Lower leg skin (tissue), 3 donors: ENCODE results near the gene RGP1.

Experiments used
- CTCF ChIP-seq, 3 donors: fragments of 450-650 bp; IDR thresholded peaks; one replicate each; pipeline ENCODE4 v1.5.1; 2016; ENCODE audit warnings: antibody characterized with exemption in 3 of 3, mild to moderate bottlenecking in 3 of 3, moderate library complexity in 2 of 3
- POLR2A ChIP-seq, 2 donors: fragments of 450-650 bp; IDR thresholded peaks; one replicate each; pipeline ENCODE4 v1.6.1; 2016 to 2017; ENCODE audit warnings: antibody characterized with exemption in 2 of 2, mild to moderate bottlenecking in 1 of 2, moderate library complexity in 1 of 2

- TF ChIP-seq POLR2A (IDR thresholded peaks at IDR 0.05) (no peak), CTCF (IDR thresholded peaks at IDR 0.05) (no peak)
Measured at GRCh38 chr9:35713578-35713977, 35.5 kb upstream of the RGP1 start.
